CD4-positive, alpha-beta T cell treated with Interleukin-1 beta for 1 hour (primary cell): Measurements from ENCODE around the gene TALDO1.

Experiments used
- DNase-seq, 2 donors: peaks; one replicate each; pipeline ENCODE4 v3.0.0-alpha.2; 2020 to 2022

The TALDO1 gene

GRCh38 chr11:747158-748006 lies at the start of gene TALDO1:
TSS of gene TALDO1 (plus strand) at chr11:747464. CDS start at chr11:747482, 18 bp downstream.
- DNase-seq = peak; percentile 87

- no peak for DNase-seq
Observed at GRCh38 chr11:697811-698311, 49.4 kb upstream of the TALDO1 start.

- no peak for DNase-seq
Observed at GRCh38 chr11:698493-699115, 48.7 kb upstream of the TALDO1 start.

GRCh38 chr11:699116-699508 lies 48.2 kb upstream of the TALDO1 start:
- DNase-seq = no peak

- no peak for DNase-seq
Observed at GRCh38 chr11:699753-700152, 47.5 kb upstream of the TALDO1 start.

GRCh38 chr11:701741-702461 lies 45.4 kb upstream of the TALDO1 start:
- DNase-seq = no peak

GRCh38 chr11:702462-703461 lies 44.5 kb upstream of the TALDO1 start:
- no peak for DNase-seq

- DNase-seq = no peak
Observed at GRCh38 chr11:703506-703905, 43.8 kb upstream of the TALDO1 start.

- DNase-seq = no peak
Observed at GRCh38 chr11:704228-704674, 43.0 kb upstream of the TALDO1 start.

- no peak for DNase-seq
Observed at GRCh38 chr11:704781-705645, 42.3 kb upstream of the TALDO1 start.

GRCh38 chr11:705646-706438 lies 41.4 kb upstream of the TALDO1 start, which contains the start of gene EPS8L2:
TSS of gene EPS8L2 (plus strand) at chr11:706231. CDS start at chr11:709408, 3,177 bp downstream.
- DNase-seq = no peak

GRCh38 chr11:706439-706956 lies 40.8 kb upstream of the TALDO1 start:
- DNase-seq = no peak

- no peak for DNase-seq
Observed at GRCh38 chr11:706957-707816, 40.1 kb upstream of the TALDO1 start.

- DNase-seq = no peak
Observed at GRCh38 chr11:707817-708420, 39.3 kb upstream of the TALDO1 start.

- no peak for DNase-seq
Observed at GRCh38 chr11:708511-708910, 38.8 kb upstream of the TALDO1 start.

- no peak for DNase-seq
Observed at GRCh38 chr11:709109-709997, 37.9 kb upstream of the TALDO1 start.

GRCh38 chr11:714436-714835 lies 32.8 kb upstream of the TALDO1 start:
- no peak for DNase-seq
